Upper lobe of left lung (tissue), 6 donors: Measurements from ENCODE around the gene ISG15. TPM values are rescaled to one million over a fixed set of nuclear protein-coding genes. Genes with fewer than 3 reads are reported as not detected.
A peak's percentile ranks its signal among the peaks of the same experiment; 100 is the strongest.

Experiments
- ATAC-seq, 2 donors: fragments of 200-7000 bp; cut with Tn5 transposase; one replicate each; pipeline ENCODE4 v1.9.1; 2022; ENCODE audit warnings: mild to moderate bottlenecking in 2 of 2, moderate library complexity in 2 of 2; ENCODE audit not compliant: low FRiP score in 2 of 2
- DNase-seq, 2 donors: peaks; one replicate each; pipeline ENCODE4 v3.0.0-alpha.2; 2019 to 2020
- H3K27ac ChIP-seq, 4 donors: fragments of 200-600 bp; sonication (generic); one replicate each; pipeline ENCODE4 v1.5.1; 2016 to 2019
- H3K27me3 ChIP-seq, 4 donors: fragments of 200-600 bp; sonication (generic); one replicate each; pipeline ENCODE4 v1.5.1; 2017 to 2019
- H3K36me3 ChIP-seq, 4 donors: fragments of 200-600 bp; sonication (generic); one replicate each; pipeline ENCODE4 v1.5.1; 2016 to 2019
- H3K4me1 ChIP-seq, 4 donors: fragments of 200-600 bp; sonication (generic); one replicate each; pipeline ENCODE4 v1.5.1; 2018 to 2019
- H3K4me3 ChIP-seq, 4 donors: fragments of 200-600 bp; sonication (generic); one replicate each; pipeline ENCODE4 v1.5.1; 2017 to 2019; ENCODE audit warnings: mild to moderate bottlenecking in 2 of 4, moderate library complexity in 1 of 4
- H3K9me3 ChIP-seq, 4 donors: fragments of 200-600 bp; sonication (generic); one replicate each; pipeline ENCODE4 v1.5.1; 2018 to 2019
- CTCF ChIP-seq, 6 experiments: fragments of 450-650 bp in 4 of 6; fragments of 200-600 bp in 2 of 6; sonication (generic) in 2 of 6; IDR thresholded peaks; one replicate each; pipeline ENCODE4 v1.5.1; 2016 to 2019; ENCODE audit warnings: antibody characterized with exemption in 6 of 6
- EP300 ChIP-seq, 4 donors: sonication (generic); formaldehyde crosslinking; IDR thresholded peaks; one replicate each; pipeline ENCODE4 v1.5.1; 2017; ENCODE audit warnings: antibody characterized with exemption in 4 of 4, control low read depth in 2 of 4
- POLR2A ChIP-seq, 4 donors: fragments of 450-650 bp; IDR thresholded peaks; one replicate each; pipeline ENCODE4 v1.5.1; 2016 to 2017; ENCODE audit warnings: antibody characterized with exemption in 4 of 4, mild to moderate bottlenecking in 2 of 4
- POLR2AphosphoS5 ChIP-seq, 2 donors: sonication (generic); formaldehyde crosslinking; IDR thresholded peaks; one replicate each; pipeline ENCODE4 v1.5.1; 2017; ENCODE audit warnings: antibody characterized with exemption in 2 of 2
- WGBS, 2 donors: methylation state at CpG; one replicate each; pipeline ENCODE4 v1.1.5; 2017 to 2018; 5-methylcytosine and 5-hydroxymethylcytosine counted together
- total RNA-seq, 6 donors: library from RNA; depleted of rRNA in 4 of 6; stranded (reverse); fragments of >200 nt in 4 of 6; gene quantifications; one replicate each; pipeline versions ENCODE4 v1.1.0 to v1.2.1, GENCODE V29; 2016 to 2021
- donor health status: DM: no; HTN: no; CAD: no; lungs with moderate emphysema.
- donor health status: DM: no; HTN: yes; CAD: no; lungs with severe emphysema.

Gene ISG15
- total RNA-seq, 6 donors from 2014 or later, result 32.5 to 180 (median 63.8) TPM

- H3K27me3 ChIP-seq, result peaks cover 0 to 13% (median 6%) of the 10 kb centered on the region in 4 donors
- ATAC-seq (peak; percentile 46 to 67), DNase-seq (peak; percentile 62 to 89)
- peaks cover 15 to 26% (median 22%) of the 10 kb centered on the region in 4 donors for H3K4me1 ChIP-seq
- H3K4me3 ChIP-seq, result peak within 1 kb of the TSS; percentile 50 to 80 (median 72)
- TF ChIP-seq CTCF (IDR thresholded peaks at IDR 0.05) (no peak), POLR2AphosphoS5 (IDR thresholded peaks at IDR 0.05) (no peak), POLR2A (IDR thresholded peaks at IDR 0.05) (no peak), EP300 (IDR thresholded peaks at IDR 0.05) (no peak)
- 1% methylated on average over 16 of the region's 31 CpGs; no CpG with 5 or more reads in 1 of the 2 donors for WGBS, 2 donors
- peaks cover 0 to 14% (median 7%) of the 10 kb centered on the region in 4 donors for H3K36me3 ChIP-seq
- H3K9me3 ChIP-seq, result no peaks in the 10 kb centered on the region
- peak within 1 kb of the TSS; percentile 73 to 89 (median 81) for H3K27ac ChIP-seq
Measured at GRCh38 chr1:966135-966703, 47.1 kb upstream of the ISG15 start, which contains the start of gene PLEKHN1. Gene PLEKHN1, plus strand, starts transcription at chr1:966482. Its CDS starts 50 bp downstream, at chr1:966532.

GRCh38 chr1:966704-967300, 46.5 kb upstream of the ISG15 start:
- peaks cover 0 to 14% (median 7%) of the 10 kb centered on the region in 4 donors for H3K36me3 ChIP-seq
- TF ChIP-seq EP300 (IDR thresholded peaks at IDR 0.05) (no peak), CTCF (IDR thresholded peaks at IDR 0.05) (no peak), POLR2A (IDR thresholded peaks at IDR 0.05) (peak in 1 of 4 donors; percentile 63), POLR2AphosphoS5 (IDR thresholded peaks at IDR 0.05) (peak; percentile 45 to 52)
- H3K27me3 ChIP-seq, result peaks cover 0 to 19% (median 9%) of the 10 kb centered on the region in 4 donors
- peaks cover 12 to 20% (median 16%) of the 10 kb centered on the region in 4 donors for H3K4me1 ChIP-seq
- H3K27ac ChIP-seq, result peak overlapping the region; percentile 73 to 89 (median 81)
- 1% methylated on average over 38 of the region's 60 CpGs; no CpG with 5 or more reads in 1 of the 2 donors for WGBS, 2 donors
- ATAC-seq (peak; percentile 61 to 86), DNase-seq (peak; percentile 83 to 95)
- H3K4me3 ChIP-seq, result peak overlapping the region; percentile 50 to 80 (median 72)
- H3K9me3 ChIP-seq, result no peaks in the 10 kb centered on the region

GRCh38 chr1:967466-968343, 45.6 kb upstream of the ISG15 start:
- H3K4me3 ChIP-seq, result peak overlapping the region in 2 of 4 donors; percentile 72 to 73
- 43 to 82% methylated on average over 2 to 19 of the region's 23 CpGs for WGBS, 2 donors

More at GRCh38 chr1:967466-968343, 45.6 kb upstream of the ISG15 start:
- TF ChIP-seq EP300 (IDR thresholded peaks at IDR 0.05) (no peak), CTCF (IDR thresholded peaks at IDR 0.05) (no peak)
- Histone ChIP-seq H3K27me3 (peaks cover 0 to 25% (median 11%) of the 10 kb centered on the region in 4 donors), H3K4me1 (peaks cover 12 to 18% (median 16%) of the 10 kb centered on the region in 4 donors), H3K9me3 (no peaks in the 10 kb centered on the region), H3K27ac (no peak overlapping the region), H3K36me3 (peaks cover 0 to 8% (median 5%) of the 10 kb centered on the region in 4 donors)
- no peak for ATAC-seq
- DNase-seq, result peak in 1 of 2 donors; percentile 53
